GM18508 (cell line): ENCODE data around the gene HMGCL.
"Not testable (repeated sequence)": the region's sequence is repeated elsewhere in the genome, so short reads cannot be mapped to it uniquely, and the experiment has no call there.

ENCODE experiments used
- ATAC-seq: cut with Tn5 transposase; IDR thresholded peaks from one replicate; pipeline ENCODE4 v1.9.1; 2021; ENCODE audit warnings: moderate number of reproducible peaks; ENCODE audit not compliant: insufficient read depth, unreplicated experiment

HMGCL gene

GRCh38 chr1:23825076-23825761, at the start of gene HMGCL:
TSS of gene HMGCL (minus strand) at chr1:23825429. CDS start at chr1:23825415, 14 bp downstream.
- ATAC-seq = peak; percentile 59

GRCh38 chr1:23872421-23872820, 47.2 kb upstream of the HMGCL start:
- ATAC-seq = no peak

- no peak for ATAC-seq
These were observed 43.8 kb upstream of the HMGCL start for GRCh38 chr1:23869051-23869450.

GRCh38 chr1:23868557-23869016, 43.4 kb upstream of the HMGCL start:
- ATAC-seq = peak; percentile 9

GRCh38 chr1:23867895-23868556, 42.8 kb upstream of the HMGCL start, which contains the start of gene FUCA1:
TSS of gene FUCA1 (minus strand) at chr1:23868290. CDS start at chr1:23868286, 4 bp downstream.
- peak; percentile 51 for ATAC-seq

GRCh38 chr1:23867542-23867894, 42.3 kb upstream of the HMGCL start:
- ATAC-seq = no peak

GRCh38 chr1:23865543-23865930, 40.3 kb upstream of the HMGCL start:
- no peak for ATAC-seq

- no peak for ATAC-seq
These were observed 39.7 kb upstream of the HMGCL start for GRCh38 chr1:23864801-23865542.

- ATAC-seq = no peak
These were observed 37.4 kb upstream of the HMGCL start for GRCh38 chr1:23862640-23863039.

- no peak for ATAC-seq
These were observed 29.3 kb upstream of the HMGCL start for GRCh38 chr1:23854568-23854967.

- not testable (repeated sequence) for ATAC-seq
These were observed 27.9 kb upstream of the HMGCL start for GRCh38 chr1:23853124-23853523.

- ATAC-seq = not testable (repeated sequence)
These were observed 26.2 kb upstream of the HMGCL start for GRCh38 chr1:23851406-23851805.

GRCh38 chr1:23848673-23849616, 23.7 kb upstream of the HMGCL start:
- ATAC-seq = no peak

GRCh38 chr1:23847482-23848095, 22.4 kb upstream of the HMGCL start:
- not testable (repeated sequence) for ATAC-seq

- ATAC-seq = no peak
These were observed 19.9 kb upstream of the HMGCL start for GRCh38 chr1:23845163-23845562.

GRCh38 chr1:23843644-23844043, 18.4 kb upstream of the HMGCL start:
- ATAC-seq = no peak

- ATAC-seq = no peak
These were observed 13.2 kb upstream of the HMGCL start for GRCh38 chr1:23838401-23838866.

- ATAC-seq = no peak
These were observed 12.7 kb upstream of the HMGCL start for GRCh38 chr1:23837908-23838307.

- no peak for ATAC-seq
These were observed 10.8 kb upstream of the HMGCL start for GRCh38 chr1:23836037-23836436.
